WTC11 (cell line): ENCODE data around the gene CDK6.

Experiments
- CBFB ChIP-seq: sonication (generic); formaldehyde crosslinking; IDR thresholded peaks from 2 replicates; pipeline ENCODE4 v1.8.1; 2022; ENCODE audit warnings: mild to moderate bottlenecking, low read depth, missing genetic modification reagents
- ELF4 ChIP-seq: sonication (generic); formaldehyde crosslinking; IDR thresholded peaks from 2 replicates; pipeline ENCODE4 v1.8.1; 2022; ENCODE audit warnings: low read depth, mild to moderate bottlenecking, moderate library complexity, missing genetic modification reagents
- ESRRA ChIP-seq: sonication (generic); formaldehyde crosslinking; IDR thresholded peaks from 2 replicates; pipeline ENCODE4 v1.8.1; 2022; ENCODE audit warnings: mild to moderate bottlenecking, missing genetic modification reagents, borderline replicate concordance
- NFE2L1 ChIP-seq: sonication (generic); formaldehyde crosslinking; IDR thresholded peaks from 2 replicates; pipeline ENCODE4 v1.8.1; 2023; ENCODE audit warnings: missing genetic modification reagents
- NR1H2 ChIP-seq: sonication (generic); formaldehyde crosslinking; IDR thresholded peaks from 2 replicates; pipeline ENCODE4 v1.9.0; 2021; ENCODE audit warnings: mild to moderate bottlenecking, moderate library complexity, missing genetic modification reagents
- SMAD3 ChIP-seq: sonication (generic); formaldehyde crosslinking; IDR thresholded peaks from 2 replicates; pipeline ENCODE4 v1.8.0; 2022; ENCODE audit warnings: missing genetic modification reagents, mild to moderate bottlenecking, borderline replicate concordance
- SP1 ChIP-seq: sonication (generic); formaldehyde crosslinking; conservative IDR thresholded peaks from 2 replicates; pipeline ENCODE4 v1.8.1; 2022; ENCODE audit warnings: missing genetic modification reagents
- TF ChIP-seq, protein P1 (sequence below): sonication (generic); formaldehyde crosslinking; IDR thresholded peaks from 2 replicates; pipeline ENCODE4 v1.8.1; 2022; ENCODE audit warnings: missing genetic modification reagents, borderline replicate concordance
- TF ChIP-seq, protein P2 (sequence below): sonication (generic); formaldehyde crosslinking; IDR thresholded peaks from 2 replicates; pipeline ENCODE4 v1.8.0; 2022; ENCODE audit warnings: mild to moderate bottlenecking, missing genetic modification reagents
- TF ChIP-seq, protein P3 (sequence below): sonication (generic); formaldehyde crosslinking; IDR thresholded peaks from 2 replicates; pipeline ENCODE4 v1.8.1; 2023; ENCODE audit warnings: mild to moderate bottlenecking, missing genetic modification reagents, moderate library complexity
- TF ChIP-seq, protein P4 (sequence below): fragments of 200-600 bp; IDR thresholded peaks from 2 replicates; pipeline ENCODE4 v1.8.0; 2022; ENCODE audit warnings: antibody characterized with exemption
- TF ChIP-seq, protein P5 (sequence below): fragments of 250-450 bp; sonication (Bioruptor Pico); IDR thresholded peaks from 2 replicates; pipeline ENCODE4 v2.1.2; 2022; ENCODE audit warnings: mild to moderate bottlenecking, moderate library complexity

DNA sequence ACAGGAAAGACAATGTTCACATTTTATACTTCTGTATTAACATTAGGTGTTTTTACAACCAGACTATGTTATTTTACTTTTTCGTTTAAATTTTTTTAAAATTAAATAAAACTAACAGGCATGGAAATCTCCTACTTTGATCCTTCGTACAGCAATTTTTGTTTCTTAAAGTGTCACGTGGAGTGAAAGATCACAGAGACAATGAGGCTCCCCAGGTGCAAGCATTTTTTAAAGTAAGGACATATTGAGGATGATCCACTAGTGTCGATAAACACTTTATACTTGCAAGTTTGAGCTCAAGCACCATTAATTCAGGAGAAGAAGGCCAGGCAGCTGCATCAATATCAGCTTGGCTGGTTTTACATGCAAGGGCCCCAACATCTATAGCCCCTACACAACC, 177.7 kb downstream of the CDK6 start:
- TF ChIP-seq ELF4 (CRISPR knock-in tag) (no peak), NR1H2 (no peak), ESRRA (CRISPR knock-in tag) (no peak), SMAD3 (CRISPR knock-in tag) (no peak), SP1 (no peak), NFE2L1 (no peak), CBFB (CRISPR knock-in tag) (no peak)
- TF ChIP-seq, protein P1, sequence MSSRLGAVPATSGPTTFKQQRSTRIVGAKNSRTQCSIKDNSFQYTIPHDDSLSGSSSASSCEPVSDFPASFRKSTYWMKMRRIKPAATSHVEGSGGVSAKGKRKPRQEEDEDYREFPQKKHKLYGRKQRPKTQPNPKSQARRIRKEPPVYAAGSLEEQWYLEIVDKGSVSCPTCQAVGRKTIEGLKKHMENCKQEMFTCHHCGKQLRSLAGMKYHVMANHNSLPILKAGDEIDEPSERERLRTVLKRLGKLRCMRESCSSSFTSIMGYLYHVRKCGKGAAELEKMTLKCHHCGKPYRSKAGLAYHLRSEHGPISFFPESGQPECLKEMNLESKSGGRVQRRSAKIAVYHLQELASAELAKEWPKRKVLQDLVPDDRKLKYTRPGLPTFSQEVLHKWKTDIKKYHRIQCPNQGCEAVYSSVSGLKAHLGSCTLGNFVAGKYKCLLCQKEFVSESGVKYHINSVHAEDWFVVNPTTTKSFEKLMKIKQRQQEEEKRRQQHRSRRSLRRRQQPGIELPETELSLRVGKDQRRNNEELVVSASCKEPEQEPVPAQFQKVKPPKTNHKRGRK (CRISPR knock-in tag) = no peak
- TF ChIP-seq, protein P2, sequence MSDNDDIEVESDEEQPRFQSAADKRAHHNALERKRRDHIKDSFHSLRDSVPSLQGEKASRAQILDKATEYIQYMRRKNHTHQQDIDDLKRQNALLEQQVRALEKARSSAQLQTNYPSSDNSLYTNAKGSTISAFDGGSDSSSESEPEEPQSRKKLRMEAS (CRISPR knock-in tag) = no peak
- TF ChIP-seq, protein P3, sequence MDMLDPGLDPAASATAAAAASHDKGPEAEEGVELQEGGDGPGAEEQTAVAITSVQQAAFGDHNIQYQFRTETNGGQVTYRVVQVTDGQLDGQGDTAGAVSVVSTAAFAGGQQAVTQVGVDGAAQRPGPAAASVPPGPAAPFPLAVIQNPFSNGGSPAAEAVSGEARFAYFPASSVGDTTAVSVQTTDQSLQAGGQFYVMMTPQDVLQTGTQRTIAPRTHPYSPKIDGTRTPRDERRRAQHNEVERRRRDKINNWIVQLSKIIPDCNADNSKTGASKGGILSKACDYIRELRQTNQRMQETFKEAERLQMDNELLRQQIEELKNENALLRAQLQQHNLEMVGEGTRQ (CRISPR knock-in tag) = no peak
- TF ChIP-seq, protein P4, sequence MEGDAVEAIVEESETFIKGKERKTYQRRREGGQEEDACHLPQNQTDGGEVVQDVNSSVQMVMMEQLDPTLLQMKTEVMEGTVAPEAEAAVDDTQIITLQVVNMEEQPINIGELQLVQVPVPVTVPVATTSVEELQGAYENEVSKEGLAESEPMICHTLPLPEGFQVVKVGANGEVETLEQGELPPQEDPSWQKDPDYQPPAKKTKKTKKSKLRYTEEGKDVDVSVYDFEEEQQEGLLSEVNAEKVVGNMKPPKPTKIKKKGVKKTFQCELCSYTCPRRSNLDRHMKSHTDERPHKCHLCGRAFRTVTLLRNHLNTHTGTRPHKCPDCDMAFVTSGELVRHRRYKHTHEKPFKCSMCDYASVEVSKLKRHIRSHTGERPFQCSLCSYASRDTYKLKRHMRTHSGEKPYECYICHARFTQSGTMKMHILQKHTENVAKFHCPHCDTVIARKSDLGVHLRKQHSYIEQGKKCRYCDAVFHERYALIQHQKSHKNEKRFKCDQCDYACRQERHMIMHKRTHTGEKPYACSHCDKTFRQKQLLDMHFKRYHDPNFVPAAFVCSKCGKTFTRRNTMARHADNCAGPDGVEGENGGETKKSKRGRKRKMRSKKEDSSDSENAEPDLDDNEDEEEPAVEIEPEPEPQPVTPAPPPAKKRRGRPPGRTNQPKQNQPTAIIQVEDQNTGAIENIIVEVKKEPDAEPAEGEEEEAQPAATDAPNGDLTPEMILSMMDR = no peak
- TF ChIP-seq, protein P5, sequence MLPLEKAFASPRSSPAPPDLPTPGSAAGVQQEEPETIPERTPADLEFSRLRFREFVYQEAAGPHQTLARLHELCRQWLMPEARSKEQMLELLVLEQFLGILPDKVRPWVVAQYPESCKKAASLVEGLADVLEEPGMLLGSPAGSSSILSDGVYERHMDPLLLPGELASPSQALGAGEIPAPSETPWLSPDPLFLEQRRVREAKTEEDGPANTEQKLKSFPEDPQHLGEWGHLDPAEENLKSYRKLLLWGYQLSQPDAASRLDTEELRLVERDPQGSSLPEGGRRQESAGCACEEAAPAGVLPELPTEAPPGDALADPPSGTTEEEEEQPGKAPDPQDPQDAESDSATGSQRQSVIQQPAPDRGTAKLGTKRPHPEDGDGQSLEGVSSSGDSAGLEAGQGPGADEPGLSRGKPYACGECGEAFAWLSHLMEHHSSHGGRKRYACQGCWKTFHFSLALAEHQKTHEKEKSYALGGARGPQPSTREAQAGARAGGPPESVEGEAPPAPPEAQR (CRISPR knock-in tag) = no peak
